GM15510 (cell line): ENCODE measurements around the gene HELB.

ENCODE experiments used
- POLR2A ChIP-seq: IDR thresholded peaks from 3 replicates; pipeline ENCODE4 v1.6.1; 2011; ENCODE audit warnings: borderline replicate concordance; ENCODE audit not compliant: insufficient read length; ENCODE audit errors: extremely low read depth

HELB gene

DNA sequence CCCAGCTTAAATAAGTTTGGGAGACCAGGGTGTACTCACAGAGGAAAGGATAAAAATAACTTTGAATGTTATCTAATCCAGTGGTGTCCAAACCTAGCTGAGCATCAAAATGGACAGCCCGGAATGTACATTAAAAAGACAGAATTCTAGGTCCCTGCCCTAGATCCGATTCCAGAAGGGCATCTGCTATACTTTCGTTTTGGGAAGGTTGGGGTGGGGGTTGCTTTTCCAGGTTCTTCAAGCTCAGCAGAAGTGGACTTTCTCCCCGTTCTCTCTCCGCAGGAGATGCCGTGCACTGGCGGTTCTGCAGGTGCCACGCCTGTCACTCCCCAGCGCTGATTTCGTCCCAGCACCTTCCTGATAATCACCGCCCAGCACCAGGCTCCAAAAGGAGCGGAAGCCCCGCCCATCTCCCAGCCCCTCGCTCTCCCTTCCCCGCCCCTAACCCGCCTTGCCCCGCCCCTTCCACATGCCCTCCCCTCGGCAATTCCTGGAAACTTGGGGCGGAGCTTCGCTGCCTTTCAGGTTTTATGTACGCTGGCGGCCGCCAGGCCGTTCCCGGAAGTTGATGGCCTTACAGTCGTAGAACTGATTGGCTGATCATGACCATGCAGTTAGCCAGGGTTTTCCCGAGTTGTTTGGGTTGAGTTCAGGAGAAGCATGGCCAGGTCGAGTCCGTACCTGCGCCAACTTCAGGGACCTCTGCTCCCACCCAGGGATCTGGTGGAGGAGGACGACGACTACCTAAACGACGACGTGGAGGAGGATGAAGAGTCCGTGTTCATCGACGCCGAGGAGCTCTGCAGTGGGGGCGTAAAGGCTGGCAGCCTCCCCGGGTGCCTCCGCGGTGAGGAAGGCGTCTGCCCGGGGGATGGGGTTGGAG lies at the start of gene HELB:
Gene HELB, plus strand, starts transcription at position 550 of the 883 bp plus-strand sequence. Its CDS starts 111 bp downstream, at position 661.
- TF ChIP-seq POLR2A, result peak; percentile 73

DNA sequence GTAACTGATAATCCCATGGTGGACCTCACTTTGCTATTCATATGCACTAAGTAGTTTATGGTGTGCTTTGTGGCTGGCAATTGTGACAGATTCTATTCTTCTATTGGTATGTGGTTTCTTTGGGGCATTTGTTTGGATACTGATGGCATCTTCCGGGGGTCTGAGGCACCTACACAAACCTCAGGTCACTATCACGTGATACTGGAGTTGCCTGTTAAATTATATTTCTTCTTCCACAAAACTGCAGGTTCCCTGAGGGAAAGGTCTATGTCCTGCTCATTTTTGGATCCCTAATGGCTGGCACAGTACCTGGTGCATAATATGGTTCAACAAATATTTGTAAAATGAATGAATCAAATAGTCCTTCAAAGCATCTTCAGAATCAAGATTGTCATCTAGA lies 49.5 kb upstream of the HELB start:
- TF ChIP-seq POLR2A, result no peak

DNA sequence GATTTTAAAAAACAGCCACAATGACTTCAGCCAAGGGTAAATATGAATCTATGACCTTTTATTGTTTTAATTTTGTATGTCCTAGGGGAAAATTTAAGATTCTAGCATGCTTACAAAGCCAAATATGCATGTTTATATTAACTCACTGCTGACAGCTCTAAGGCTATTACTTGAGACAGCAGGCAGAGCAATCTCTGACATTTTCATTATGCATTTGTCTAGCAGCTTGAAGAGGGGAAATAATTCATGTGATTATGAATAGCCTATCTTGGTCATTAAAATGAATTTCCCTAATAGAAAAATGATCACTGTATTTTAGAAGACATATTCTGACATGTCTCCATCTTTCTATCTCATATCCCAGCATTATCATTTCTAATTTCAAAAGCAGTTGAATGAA lies 46.6 kb upstream of the HELB start:
- no peak for TF ChIP-seq POLR2A

DNA sequence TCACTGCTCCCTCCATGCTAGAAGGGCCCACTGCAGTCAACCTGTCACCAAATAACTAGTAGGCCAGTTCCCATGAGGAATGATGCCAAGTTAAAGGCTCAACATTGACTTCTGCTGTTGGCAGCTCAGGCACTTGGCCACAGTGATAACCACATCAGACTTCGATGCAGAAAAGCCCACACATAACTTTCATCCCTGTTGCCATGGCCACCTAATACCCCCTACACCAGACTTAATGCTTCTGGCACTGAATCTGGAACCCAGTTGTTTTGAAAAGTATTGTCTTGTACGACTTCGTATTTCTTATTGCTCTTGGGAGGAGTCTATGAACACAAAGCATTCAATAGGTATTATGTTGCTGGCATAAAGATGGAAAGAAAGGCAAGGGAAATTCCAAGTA lies 44.3 kb upstream of the HELB start:
- no peak for TF ChIP-seq POLR2A

DNA sequence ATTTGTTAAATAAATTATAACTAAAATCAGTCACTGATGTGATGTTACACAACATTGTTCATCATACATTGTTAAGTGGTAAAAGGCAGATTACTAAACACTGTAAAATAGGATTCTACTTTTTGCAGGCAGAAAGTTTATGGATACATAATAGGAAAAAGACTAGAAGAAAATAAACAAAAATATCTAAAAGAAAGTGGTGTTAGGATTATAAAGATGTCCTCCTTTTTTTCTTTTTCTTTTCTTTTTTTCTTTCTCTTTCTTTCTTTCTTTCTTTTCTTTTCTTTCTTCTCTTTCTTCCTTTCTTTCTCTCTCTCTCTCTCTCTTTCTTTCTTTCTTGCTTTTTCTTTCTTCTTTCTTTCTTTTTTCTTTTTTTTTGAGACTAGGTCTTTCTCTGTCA lies 39.6 kb upstream of the HELB start:
- TF ChIP-seq POLR2A, result no peak

DNA sequence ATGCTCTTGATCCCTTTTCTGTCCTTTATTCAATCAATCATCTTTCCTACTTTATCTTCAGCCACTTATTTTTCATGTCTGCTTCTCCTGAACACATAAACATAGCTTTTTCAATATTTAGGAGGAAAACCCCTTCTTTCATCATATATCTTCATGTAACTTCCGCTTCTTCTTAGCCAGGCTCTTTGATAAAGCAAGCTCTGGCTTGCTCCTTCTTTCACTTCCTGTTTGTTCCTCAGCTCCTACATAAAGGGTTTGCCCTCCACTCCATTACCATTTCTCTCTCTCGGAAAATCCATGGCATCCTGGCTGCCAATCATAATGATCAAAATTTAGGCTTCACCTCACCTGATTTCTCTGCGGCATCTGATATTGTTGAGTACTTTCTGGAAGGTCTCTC lies 33.7 kb upstream of the HELB start:
- TF ChIP-seq POLR2A, result no peak

DNA sequence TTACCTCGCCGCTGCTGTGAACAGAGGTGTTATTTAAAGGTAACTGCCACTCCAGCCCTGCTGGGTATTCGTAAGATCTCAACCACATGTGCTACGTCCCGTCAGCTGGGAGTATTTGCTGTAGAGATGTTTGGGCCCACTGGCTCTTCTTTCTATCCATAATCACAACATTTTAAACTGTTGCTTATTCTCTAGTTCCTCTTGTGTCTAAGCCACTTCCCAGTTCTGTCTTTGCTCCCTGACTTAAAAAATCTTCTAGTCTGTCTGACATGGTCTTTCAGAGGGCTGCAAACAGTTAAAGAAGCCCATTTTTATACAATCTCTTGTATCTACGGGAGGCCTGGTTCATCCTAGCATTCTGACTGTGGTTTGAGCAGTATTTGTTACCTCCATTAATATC lies 33.2 kb upstream of the HELB start:
- TF ChIP-seq POLR2A, result no peak

DNA sequence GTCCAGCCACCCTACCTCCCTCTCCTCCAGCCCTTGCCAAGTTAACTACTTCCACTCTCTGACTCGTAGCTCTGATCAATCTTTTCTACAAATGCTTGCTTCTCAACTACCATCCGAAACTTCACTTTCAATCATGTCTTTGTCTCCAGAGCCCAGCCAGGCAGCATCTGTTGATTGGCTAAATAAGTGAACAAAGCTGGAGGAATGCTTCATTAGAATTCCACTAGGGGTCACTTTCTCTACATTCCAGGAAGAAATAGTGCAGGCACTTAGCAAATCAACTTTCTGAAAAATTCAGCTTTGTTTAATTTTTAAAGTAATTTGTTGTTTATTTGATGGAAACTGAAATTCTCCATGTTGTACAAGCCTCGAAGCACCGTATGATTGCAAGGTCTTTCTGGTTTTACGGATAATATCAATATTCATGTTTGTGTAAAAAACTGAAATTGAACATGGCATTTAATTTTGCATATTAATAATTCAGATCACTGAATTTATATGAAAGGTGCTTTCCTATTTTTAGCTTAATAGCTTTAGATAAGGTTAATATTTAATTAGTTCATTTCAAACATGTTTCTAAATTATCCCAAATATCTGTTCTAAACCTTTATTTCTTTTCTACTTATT lies 32.4 kb upstream of the HELB start:
- TF ChIP-seq POLR2A, result no peak

DNA sequence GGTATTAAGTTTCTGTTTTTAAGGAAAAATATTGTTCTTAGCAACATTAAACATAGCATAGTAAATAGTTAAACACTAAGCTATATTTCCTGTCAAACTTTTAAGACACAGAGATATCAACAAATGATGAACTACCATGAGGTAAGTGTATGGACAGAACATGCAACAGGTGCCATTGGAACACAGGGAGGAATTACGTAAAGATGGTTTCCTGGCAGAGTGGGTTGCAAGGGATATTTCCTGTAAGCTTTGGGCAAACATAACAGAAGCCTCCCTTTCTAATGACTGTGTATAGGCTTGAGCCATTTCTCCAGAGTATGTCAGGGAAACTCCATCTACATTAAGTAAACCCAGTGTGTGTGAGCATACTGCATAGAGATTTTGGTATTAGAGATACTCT lies 31.7 kb upstream of the HELB start:
- TF ChIP-seq POLR2A, result no peak

DNA sequence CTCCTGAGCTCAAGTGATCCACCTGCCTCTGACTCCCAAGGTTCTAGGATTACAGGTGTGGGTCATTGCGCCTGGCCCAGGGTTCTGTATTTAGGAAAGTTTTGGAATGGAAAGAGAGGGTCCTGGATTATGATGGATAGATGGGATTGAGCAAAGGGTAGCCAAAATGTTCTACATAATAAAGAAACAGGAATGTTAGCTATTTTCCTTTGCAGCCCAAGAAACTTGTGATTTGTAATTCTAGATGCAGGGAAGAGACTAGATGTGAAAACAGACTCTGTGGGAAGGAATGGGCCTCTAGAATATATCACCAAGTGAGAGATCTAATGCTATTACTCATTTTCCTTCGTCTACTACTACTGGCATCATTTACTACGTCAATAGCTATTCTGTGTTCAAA lies 29.6 kb upstream of the HELB start:
- no peak for TF ChIP-seq POLR2A

DNA sequence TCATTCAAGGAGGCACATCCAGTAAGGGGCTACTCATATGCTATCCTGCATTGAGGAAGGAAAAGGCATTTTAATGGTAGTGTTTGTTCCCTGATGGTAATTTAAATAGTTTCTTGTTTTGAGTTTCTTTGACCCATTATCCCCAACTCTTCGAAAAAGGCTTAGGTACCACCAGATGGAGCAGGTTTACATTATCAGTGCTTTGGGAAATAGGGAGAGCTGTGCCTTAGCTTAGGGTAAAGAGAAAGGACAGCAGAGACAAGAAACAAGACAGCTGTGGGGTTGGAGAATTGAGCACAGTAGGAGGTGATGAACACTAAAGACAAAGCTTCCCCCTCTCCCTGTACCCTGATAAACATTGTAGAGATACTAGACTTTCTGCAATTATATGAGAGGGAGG lies 29.1 kb upstream of the HELB start:
- TF ChIP-seq POLR2A, result no peak

DNA sequence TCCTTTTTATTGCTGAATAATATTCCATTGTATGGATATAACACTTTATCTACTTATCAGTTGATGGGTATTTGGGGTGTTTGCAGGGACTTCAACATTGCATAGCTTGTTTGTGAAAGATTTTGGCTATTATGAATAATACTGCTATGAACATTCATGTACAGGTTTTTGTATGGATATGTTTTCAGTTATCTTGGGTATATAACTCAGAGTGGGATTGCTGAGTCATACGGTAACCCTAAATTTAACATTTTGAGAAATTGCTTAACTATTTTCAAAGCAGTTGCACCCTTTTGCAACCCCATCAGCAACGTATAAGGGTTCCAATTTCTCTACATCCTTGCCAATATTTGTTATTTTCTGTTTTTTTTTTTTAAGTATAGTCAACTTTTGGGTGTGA lies 27.3 kb upstream of the HELB start:
- no peak for TF ChIP-seq POLR2A

DNA sequence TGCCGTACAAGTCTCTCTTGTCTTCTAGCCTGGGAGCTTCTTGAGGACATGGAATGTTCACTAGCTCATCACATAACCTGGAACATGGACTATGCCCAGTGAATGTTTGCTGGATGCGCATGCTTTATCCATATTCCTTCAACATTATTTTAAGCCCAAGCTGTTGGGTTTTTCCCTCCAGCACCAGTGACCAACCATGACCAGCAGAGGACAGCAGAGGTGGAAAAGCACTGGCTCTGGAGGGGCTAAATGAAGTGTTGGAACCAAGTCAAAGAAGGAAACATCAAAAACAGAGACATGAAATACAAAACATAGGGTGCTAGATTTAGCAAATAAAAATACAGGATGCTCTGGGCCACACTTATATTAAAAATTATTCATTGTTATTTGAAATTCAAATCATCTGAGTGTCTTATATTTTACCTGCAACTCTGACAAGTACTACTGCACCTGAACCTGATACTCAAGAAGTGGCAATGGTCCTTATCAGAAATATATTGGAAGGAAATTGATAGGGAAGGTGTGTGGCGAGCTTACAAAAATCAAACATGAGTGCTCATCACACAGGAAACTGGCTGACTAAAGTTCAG lies 23.1 kb upstream of the HELB start:
- no peak for TF ChIP-seq POLR2A

DNA sequence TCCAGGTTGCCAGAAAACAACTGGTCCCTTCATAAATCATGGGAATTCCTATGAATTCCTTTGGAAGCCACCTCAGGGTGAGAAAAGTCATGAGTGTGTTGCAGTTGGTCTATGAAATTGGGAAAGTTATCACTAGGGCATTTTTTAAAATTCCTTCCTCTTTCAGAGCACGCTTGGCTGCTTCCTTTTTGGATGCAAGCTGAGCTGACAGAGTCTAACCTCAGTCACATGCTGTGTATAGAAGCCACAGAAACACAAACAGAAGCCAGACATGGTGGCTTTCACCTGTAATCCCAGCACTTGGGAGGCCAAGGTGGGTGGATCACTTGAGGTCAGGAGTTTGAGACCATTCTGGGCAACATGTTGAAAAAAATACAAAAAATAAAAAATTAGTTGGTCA lies 21.7 kb upstream of the HELB start:
- TF ChIP-seq POLR2A, result no peak

DNA sequence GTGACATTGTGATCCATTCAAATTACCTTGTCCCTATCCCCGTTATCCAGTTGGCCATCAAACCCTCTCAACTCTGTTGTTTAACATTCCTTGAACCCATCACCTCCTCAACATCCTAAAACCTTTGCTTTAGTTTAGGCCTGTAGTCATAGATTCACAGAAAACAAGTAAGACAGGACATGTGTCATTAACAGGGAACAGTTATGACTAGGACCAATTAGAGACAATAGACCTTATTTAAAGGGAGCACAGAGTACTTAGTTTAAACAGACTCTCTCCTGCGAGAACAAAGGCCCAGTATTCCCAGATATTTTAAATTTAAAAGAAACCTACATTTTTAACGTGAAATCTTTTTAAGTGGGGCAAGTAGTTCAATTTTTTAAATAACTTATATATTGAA lies 20.0 kb upstream of the HELB start:
- TF ChIP-seq POLR2A, result no peak

DNA sequence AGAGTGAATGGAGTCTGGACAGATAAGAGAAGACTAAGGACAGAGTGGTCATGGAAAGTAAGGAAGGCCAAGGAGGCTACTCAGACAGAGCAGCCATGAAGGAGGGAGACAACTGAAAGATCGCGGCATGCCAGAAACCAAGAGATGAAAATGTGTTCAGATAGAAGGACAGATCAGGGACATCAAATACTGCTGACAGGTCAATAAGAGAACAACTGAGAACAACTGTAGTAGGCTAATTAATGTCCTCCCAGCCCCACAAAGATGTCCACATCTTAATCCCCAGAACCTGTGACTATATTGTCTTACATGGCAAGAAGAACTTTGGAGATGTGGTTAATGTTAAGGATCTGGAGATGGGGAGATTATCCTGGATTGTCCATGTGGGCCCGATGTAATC lies 15.0 kb upstream of the HELB start:
- TF ChIP-seq POLR2A, result no peak

DNA sequence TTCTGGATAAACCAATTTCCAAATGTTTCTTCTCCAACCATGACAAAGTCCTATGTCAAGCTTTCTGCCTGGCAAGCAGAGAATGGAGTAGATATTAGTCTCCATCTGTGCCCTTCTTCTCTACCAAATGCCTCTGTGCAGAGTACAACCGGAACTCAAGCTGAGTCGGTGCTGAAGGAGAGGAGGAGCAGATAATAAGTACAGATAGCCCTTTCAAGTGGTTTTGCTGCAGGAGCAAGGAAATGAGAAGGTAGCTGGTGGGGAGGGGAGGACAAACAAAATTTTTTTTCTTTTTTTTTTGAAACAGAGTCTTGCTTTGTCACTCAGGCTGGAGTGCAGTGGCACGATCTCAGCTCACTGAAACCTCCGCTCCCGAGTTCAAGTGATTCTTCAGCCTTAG lies 14.2 kb upstream of the HELB start:
- TF ChIP-seq POLR2A, result no peak

DNA sequence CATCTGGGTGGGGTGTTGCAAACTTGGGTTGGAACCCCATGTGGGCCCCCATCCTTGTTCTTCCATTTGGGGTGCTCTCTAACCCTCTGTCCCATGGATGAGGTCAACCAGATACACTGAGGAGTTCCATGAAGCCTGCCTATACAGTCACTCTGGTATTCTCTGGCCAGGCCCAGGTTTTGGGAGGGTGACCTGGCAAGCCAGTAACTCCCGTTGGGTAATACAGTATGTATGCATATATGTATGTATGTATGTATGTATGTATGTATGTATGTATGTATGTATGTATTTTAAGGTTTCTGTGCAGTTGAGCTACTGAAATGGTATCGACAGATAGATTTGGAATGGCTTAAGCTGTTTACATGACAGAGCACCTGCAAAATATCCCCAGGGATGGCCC lies 12.8 kb upstream of the HELB start:
- no peak for TF ChIP-seq POLR2A
